HL-60 (cell line): ENCODE measurements around the gene MARVELD3.

Experiments used
- GABPA ChIP-seq: IDR thresholded peaks from 2 replicates; pipeline ENCODE4 v1.6.1; 2012; ENCODE audit warnings: low read depth
- POLR2AphosphoS5 ChIP-seq: IDR thresholded peaks from 2 replicates; pipeline ENCODE4 v1.6.1; 2012; ENCODE audit warnings: low read depth
- TF ChIP-seq, protein P1 (sequence below): IDR thresholded peaks from one replicate; pipeline ENCODE4 v1.5.1; 2011; ENCODE audit warnings: low read length, control low read depth, inconsistent platforms; ENCODE audit not compliant: insufficient read depth
- TF ChIP-seq, protein P2 (sequence below): IDR thresholded peaks from 2 replicates; pipeline ENCODE4 v1.6.1; 2012; ENCODE audit warnings: low read depth; ENCODE audit not compliant: insufficient replicate concordance

DNA sequence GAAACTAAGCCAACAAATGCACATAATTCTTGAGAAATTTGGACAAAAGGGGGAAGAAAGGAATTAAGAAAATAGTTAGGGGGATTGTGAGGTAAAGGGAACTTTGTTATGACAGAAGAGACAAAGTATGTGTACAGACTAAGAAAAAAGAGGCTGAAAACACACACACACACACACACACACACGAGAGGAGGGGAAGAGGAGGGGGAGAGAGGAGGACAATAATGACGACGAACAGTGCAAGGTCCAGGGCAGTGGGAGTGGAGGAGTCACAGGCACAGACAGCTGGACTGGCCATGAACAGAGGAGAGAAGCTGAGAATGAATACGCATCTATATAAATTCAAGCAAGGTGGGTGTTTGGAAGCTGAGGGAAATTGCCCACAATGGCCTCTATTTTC lies 44.6 kb downstream of the MARVELD3 start:
- TF ChIP-seq, protein P1, sequence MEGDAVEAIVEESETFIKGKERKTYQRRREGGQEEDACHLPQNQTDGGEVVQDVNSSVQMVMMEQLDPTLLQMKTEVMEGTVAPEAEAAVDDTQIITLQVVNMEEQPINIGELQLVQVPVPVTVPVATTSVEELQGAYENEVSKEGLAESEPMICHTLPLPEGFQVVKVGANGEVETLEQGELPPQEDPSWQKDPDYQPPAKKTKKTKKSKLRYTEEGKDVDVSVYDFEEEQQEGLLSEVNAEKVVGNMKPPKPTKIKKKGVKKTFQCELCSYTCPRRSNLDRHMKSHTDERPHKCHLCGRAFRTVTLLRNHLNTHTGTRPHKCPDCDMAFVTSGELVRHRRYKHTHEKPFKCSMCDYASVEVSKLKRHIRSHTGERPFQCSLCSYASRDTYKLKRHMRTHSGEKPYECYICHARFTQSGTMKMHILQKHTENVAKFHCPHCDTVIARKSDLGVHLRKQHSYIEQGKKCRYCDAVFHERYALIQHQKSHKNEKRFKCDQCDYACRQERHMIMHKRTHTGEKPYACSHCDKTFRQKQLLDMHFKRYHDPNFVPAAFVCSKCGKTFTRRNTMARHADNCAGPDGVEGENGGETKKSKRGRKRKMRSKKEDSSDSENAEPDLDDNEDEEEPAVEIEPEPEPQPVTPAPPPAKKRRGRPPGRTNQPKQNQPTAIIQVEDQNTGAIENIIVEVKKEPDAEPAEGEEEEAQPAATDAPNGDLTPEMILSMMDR: no peak
- TF ChIP-seq POLR2AphosphoS5: no peak
- TF ChIP-seq, protein P2, sequence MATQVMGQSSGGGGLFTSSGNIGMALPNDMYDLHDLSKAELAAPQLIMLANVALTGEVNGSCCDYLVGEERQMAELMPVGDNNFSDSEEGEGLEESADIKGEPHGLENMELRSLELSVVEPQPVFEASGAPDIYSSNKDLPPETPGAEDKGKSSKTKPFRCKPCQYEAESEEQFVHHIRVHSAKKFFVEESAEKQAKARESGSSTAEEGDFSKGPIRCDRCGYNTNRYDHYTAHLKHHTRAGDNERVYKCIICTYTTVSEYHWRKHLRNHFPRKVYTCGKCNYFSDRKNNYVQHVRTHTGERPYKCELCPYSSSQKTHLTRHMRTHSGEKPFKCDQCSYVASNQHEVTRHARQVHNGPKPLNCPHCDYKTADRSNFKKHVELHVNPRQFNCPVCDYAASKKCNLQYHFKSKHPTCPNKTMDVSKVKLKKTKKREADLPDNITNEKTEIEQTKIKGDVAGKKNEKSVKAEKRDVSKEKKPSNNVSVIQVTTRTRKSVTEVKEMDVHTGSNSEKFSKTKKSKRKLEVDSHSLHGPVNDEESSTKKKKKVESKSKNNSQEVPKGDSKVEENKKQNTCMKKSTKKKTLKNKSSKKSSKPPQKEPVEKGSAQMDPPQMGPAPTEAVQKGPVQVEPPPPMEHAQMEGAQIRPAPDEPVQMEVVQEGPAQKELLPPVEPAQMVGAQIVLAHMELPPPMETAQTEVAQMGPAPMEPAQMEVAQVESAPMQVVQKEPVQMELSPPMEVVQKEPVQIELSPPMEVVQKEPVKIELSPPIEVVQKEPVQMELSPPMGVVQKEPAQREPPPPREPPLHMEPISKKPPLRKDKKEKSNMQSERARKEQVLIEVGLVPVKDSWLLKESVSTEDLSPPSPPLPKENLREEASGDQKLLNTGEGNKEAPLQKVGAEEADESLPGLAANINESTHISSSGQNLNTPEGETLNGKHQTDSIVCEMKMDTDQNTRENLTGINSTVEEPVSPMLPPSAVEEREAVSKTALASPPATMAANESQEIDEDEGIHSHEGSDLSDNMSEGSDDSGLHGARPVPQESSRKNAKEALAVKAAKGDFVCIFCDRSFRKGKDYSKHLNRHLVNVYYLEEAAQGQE: no peak
- TF ChIP-seq GABPA: no peak
